PC-3 (cell line): Measurements from ENCODE around the gene ZNF22. TPM values are rescaled to one million over a fixed set of nuclear protein-coding genes. Genes with fewer than 3 reads are reported as not detected.
A peak's percentile ranks its signal among the peaks of the same experiment; 100 is the strongest.

Experiments used
- ATAC-seq: fragments of 200-7000 bp; cut with Tn5 transposase; 2 replicates; pipeline ENCODE4 v1.9.1; 2020; ENCODE audit warnings: mild to moderate bottlenecking, moderate library complexity
- BruUV-seq: library from RNA; stranded (reverse); fragments of 400-500 nt; replicated peaks from 2 replicates; lab custom pipeline; 2021; lab: Mats Ljungman, UMichigan
- CTCF ChIA-PET: fragments of 300-600 bp; sonication (Branson Sonifier 250); formaldehyde crosslinking; loops from one replicate; lab custom pipeline; 2022; ENCODE audit warnings: antibody characterized with exemption; lab: Charles Lee
- POLR2A ChIA-PET: fragments of 300-600 bp; sonication (Branson Sonifier 250); formaldehyde crosslinking; loops from one replicate; lab custom pipeline; 2022; ENCODE audit warnings: antibody characterized with exemption; ENCODE audit not compliant: unreplicated experiment; lab: Charles Lee
- DNase-seq: peaks from one replicate; pipeline ENCODE4 v3.0.0-alpha.2; 2015
- H2AFZ ChIP-seq: fragments of 300-600 bp; sonication (generic); 2 replicates; pipeline ENCODE4 v1.6.0; 2016; ENCODE audit warnings: antibody characterized with exemption, low read length
- H3F3A ChIP-seq: fragments of 300-600 bp; sonication (generic); one replicate; pipeline ENCODE4 v1.6.0; 2017; ENCODE audit warnings: antibody characterized with exemption, low read length, control low read depth, mild to moderate bottlenecking; ENCODE audit not compliant: unreplicated experiment
- H3K27ac ChIP-seq: fragments of 300-600 bp; sonication (generic); 2 replicates; pipeline ENCODE4 v1.5.1; 2016; ENCODE audit warnings: mild to moderate bottlenecking, low read length
- H3K27me3 ChIP-seq: fragments of 300-600 bp; sonication (generic); 2 replicates; pipeline ENCODE4 v1.6.1; 2016; ENCODE audit warnings: low read length, mixed read lengths
- H3K36me3 ChIP-seq: fragments of 300-600 bp; sonication (generic); 2 replicates; pipeline ENCODE4 v1.6.1; 2016; ENCODE audit warnings: low read depth, mixed run types, low read length, mixed read lengths
- H3K4me1 ChIP-seq: fragments of 300-600 bp; sonication (generic); 2 replicates; pipeline ENCODE4 v1.5.1; 2016; ENCODE audit warnings: low read length; ENCODE audit not compliant: insufficient read depth
- H3K4me2 ChIP-seq: fragments of 300-600 bp; sonication (generic); 2 replicates; pipeline ENCODE4 v1.6.0; 2016; ENCODE audit warnings: low read length
- H3K4me3 ChIP-seq: fragments of 300-600 bp; sonication (generic); 2 replicates; pipeline ENCODE4 v1.5.1; 2016; ENCODE audit warnings: mild to moderate bottlenecking, low read length, mixed read lengths
- H3K79me2 ChIP-seq: fragments of 300-600 bp; sonication (generic); 2 replicates; pipeline ENCODE4 v1.6.1; 2017; ENCODE audit warnings: low read length, mixed read lengths
- H3K9ac ChIP-seq: fragments of 300-600 bp; sonication (generic); 2 replicates; pipeline ENCODE4 v1.6.0; 2016; ENCODE audit warnings: mild to moderate bottlenecking, low read length
- H3K9me2 ChIP-seq: fragments of 300-600 bp; sonication (generic); replicated peaks from 2 replicates; pipeline ENCODE4 v1.6.1; 2016; ENCODE audit warnings: mixed run types, low read length, mixed read lengths
- H3K9me3 ChIP-seq: fragments of 300-600 bp; sonication (generic); 2 replicates; pipeline ENCODE4 v1.6.1; 2016; ENCODE audit warnings: low read length, mixed read lengths
- H4K20me1 ChIP-seq: fragments of 300-600 bp; sonication (generic); 2 replicates; pipeline ENCODE4 v1.6.1; 2016; ENCODE audit warnings: low read length, mixed read lengths
- CTCF ChIP-seq: fragments of 300-600 bp; sonication (generic); conservative IDR thresholded peaks from 2 replicates; pipeline ENCODE4 v1.5.1; 2017; ENCODE audit warnings: antibody characterized with exemption, low read depth, mild to moderate bottlenecking, low read length
- EZH2 ChIP-seq: fragments of 300-600 bp; sonication (generic); IDR thresholded peaks from one replicate; pipeline ENCODE4 v1.6.1; 2017; ENCODE audit warnings: antibody characterized with exemption, mild to moderate bottlenecking, low read length; ENCODE audit not compliant: unreplicated experiment
- EZH2phosphoT487 ChIP-seq: fragments of 300-600 bp; sonication (generic); IDR thresholded peaks from 2 replicates; pipeline ENCODE4 v1.6.1; 2018; ENCODE audit warnings: mild to moderate bottlenecking, antibody characterized with exemption, low read length, borderline replicate concordance
- intact Hi-C: fragments of 100-400 bp; cut with micrococcal nuclease; formaldehyde crosslinking; loops from 2 replicates; pipeline ENCODE4 v1.9.0; 2023
- total RNA-seq: library from RNA; depleted of rRNA; stranded (reverse); fragments of >200 nt; gene quantifications from 2 replicates; pipeline ENCODE4 v1.2.3, GENCODE V29; 2014

Gene ZNF22
- total RNA-seq, 1 experiment from 2014 or later = 24.8 TPM

DNA sequence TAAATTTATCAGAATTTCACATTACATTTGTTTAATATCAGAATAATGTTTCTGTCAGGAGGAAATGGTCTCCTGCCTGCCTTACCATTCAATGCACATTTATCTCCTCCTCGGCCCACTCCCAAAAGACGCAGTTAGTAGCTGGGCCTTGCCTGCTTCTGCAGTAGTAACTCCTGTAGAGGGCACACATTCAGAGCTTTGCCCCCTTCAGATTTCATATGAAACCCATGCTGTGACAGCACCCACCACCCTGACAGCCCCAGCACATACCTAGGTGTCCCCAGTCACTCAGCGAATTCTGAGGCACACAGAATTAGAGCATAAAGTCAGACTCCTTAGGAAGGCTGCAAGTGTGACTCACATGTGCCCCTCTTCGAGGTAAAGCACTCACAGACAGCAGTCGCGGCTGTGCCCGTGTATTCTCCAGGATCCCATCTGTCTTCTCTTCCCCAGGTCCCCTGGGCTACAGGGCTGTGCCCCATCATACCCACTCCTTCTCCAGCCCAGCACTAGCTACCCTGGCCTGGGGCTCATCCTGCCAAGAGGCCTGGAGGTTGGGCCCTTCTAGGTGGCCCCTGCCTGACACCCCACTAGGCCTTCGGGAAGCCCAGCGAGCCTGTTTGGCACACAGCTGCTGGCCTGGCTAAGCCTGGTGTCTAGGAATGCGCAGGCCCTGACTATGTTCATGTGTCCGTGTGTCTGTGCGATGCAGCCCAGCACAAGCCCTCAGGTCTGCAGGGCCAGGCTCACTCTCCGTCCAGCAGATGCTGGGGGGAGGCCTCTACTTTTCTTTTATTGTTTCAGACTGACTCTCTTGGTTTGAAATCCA lies 17.4 kb upstream of the ZNF22 start:
- no peaks in the 10 kb centered on the region for H4K20me1 ChIP-seq
- H3K4me3 ChIP-seq = no peak overlapping the region
- ATAC-seq (no peak), DNase-seq (no peak)
- no peaks in the 10 kb centered on the region for H3K27me3 ChIP-seq
- H3K27ac ChIP-seq = no peak overlapping the region
- CTCF ChIA-PET = interaction anchor here (1.4 kb wide), 1 partner anchor 18 kb away, joined by 8 read pairs; no protein-coding TSS in a partner anchor
- no peaks in the 10 kb centered on the region for H3K36me3 ChIP-seq
- peaks cover 5% of the 10 kb centered on the region for H3F3A ChIP-seq
- intact Hi-C loops = no loop called here
- POLR2A ChIA-PET = no interaction called here
- H3K4me1 ChIP-seq = peaks cover 49% of the 10 kb centered on the region
- 0 out of 2 replicates have a peak, but pooled peaks cover 2% of the 10 kb centered on the region for H3K79me2 ChIP-seq
- BruUV-seq = no TSS peak
- no peaks in the 10 kb centered on the region for H3K9me3 ChIP-seq
- H2AFZ ChIP-seq = no peak overlapping the region
- no peak overlapping the region for H3K9ac ChIP-seq
- H3K9me2 ChIP-seq = no peaks in the 10 kb centered on the region
- no peak for TF ChIP-seq EZH2
- TF ChIP-seq CTCF = no peak
- TF ChIP-seq EZH2phosphoT487 = no peak
- peak overlapping the region; percentile 77; the same call in 1 of the 2 replicates for H3K4me2 ChIP-seq

GRCh38 chr10:44983895-44984278 lies 16.8 kb upstream of the ZNF22 start:
- Histone ChIP-seq H3K27ac (no peak overlapping the region), H3K4me3 (no peak overlapping the region), H3K4me1 (peaks cover 43% of the 10 kb centered on the region), H2AFZ (no peak overlapping the region), H3K4me2 (no peak overlapping the region), H3K27me3 (no peaks in the 10 kb centered on the region), H3K36me3 (no peaks in the 10 kb centered on the region), H3F3A (peaks cover 5% of the 10 kb centered on the region), H3K79me2 (no peaks in the 10 kb centered on the region), H3K9me3 (no peaks in the 10 kb centered on the region), H4K20me1 (no peaks in the 10 kb centered on the region), H3K9me2 (no peaks in the 10 kb centered on the region), H3K9ac (no peak overlapping the region)
- no peak for ATAC-seq
- ChIA-PET CTCF (no interaction called here), POLR2A (no interaction called here)
- no TSS peak for BruUV-seq
- DNase-seq = no peak
- intact Hi-C loops = no loop called here
- TF ChIP-seq CTCF (no peak), EZH2phosphoT487 (no peak), EZH2 (no peak)

- CTCF ChIA-PET = no interaction called here
- no TSS peak for BruUV-seq
- Histone ChIP-seq H3K9me2 (no peaks in the 10 kb centered on the region), H3K27me3 (no peaks in the 10 kb centered on the region), H2AFZ (no peak overlapping the region), H4K20me1 (no peaks in the 10 kb centered on the region), H3F3A (peaks cover 5% of the 10 kb centered on the region), H3K4me1 (peaks cover 35% of the 10 kb centered on the region), H3K4me3 (no peak overlapping the region), H3K27ac (no peak overlapping the region), H3K4me2 (no peak overlapping the region), H3K9ac (no peak overlapping the region), H3K9me3 (no peaks in the 10 kb centered on the region), H3K36me3 (no peaks in the 10 kb centered on the region), H3K79me2 (no peaks in the 10 kb centered on the region)
- TF ChIP-seq EZH2 (no peak), CTCF (no peak), EZH2phosphoT487 (no peak)
- POLR2A ChIA-PET = no interaction called here
- ATAC-seq (no peak), DNase-seq (no peak)
- intact Hi-C loops = no loop called here
These were observed 16.0 kb upstream of the ZNF22 start for GRCh38 chr10:44984671-44985101.
